H1 (cell line): Measurements from ENCODE around the gene UBL4B. TPM values are rescaled to one million over a fixed set of nuclear protein-coding genes. Genes with fewer than 3 reads are reported as not detected.

Source experiments
- CTCF ChIA-PET: fragments of 300-600 bp; sonication (Branson Sonifier 250); formaldehyde crosslinking; loops from one replicate; lab custom pipeline; 2021; ENCODE audit not compliant: partially characterized antibody; lab: Charles Lee
- POLR2A ChIA-PET: fragments of 300-600 bp; sonication (Branson Sonifier 250); formaldehyde crosslinking; loops from one replicate; lab custom pipeline; 2021; ENCODE audit warnings: inconsistent platforms; ENCODE audit not compliant: partially characterized antibody; lab: Charles Lee
- DNase-seq, 2 experiments: peaks; one replicate each; pipeline versions ENCODE4 v3.0.0 to v3.0.0-alpha.2; 2010 to 2022; ENCODE audit warnings: low spot score in 2 of 2, low read depth in 1 of 2, mixed read lengths in 1 of 2
- FAIRE-seq: peaks from 2 replicates; lab custom pipeline; 2011; peaks lifted over from hg19 to GRCh38; lab: Jason Lieb, UNC
- H2AFZ ChIP-seq: 2 replicates; pipeline ENCODE4 v1.8.1; 2012; ENCODE audit warnings: low read length, inconsistent platforms
- H2AK5ac ChIP-seq: 2 replicates; pipeline ENCODE4 v1.6.1; 2013; ENCODE audit warnings: low read depth, low read length
- H2BK120ac ChIP-seq: replicated peaks from 2 replicates; pipeline ENCODE3; 2013; ENCODE audit warnings: low read depth, low read length, inconsistent platforms
- H2BK12ac ChIP-seq: 2 replicates; pipeline ENCODE4 v1.6.1; 2013; ENCODE audit warnings: low read depth, low read length
- H2BK15ac ChIP-seq: 2 replicates; pipeline ENCODE4 v1.6.1; 2013; ENCODE audit warnings: low read length
- H2BK20ac ChIP-seq: 2 replicates; pipeline ENCODE4 v1.6.1; 2013; ENCODE audit warnings: low read length
- H2BK5ac ChIP-seq: 2 replicates; pipeline ENCODE4 v1.6.1; 2013; ENCODE audit warnings: low read depth, low read length
- H3K14ac ChIP-seq: 2 replicates; pipeline ENCODE4 v1.6.1; 2013; ENCODE audit warnings: inconsistent platforms; ENCODE audit not compliant: insufficient read length
- H3K18ac ChIP-seq: 2 replicates; pipeline ENCODE4 v1.6.1; 2013; ENCODE audit warnings: low read length; ENCODE audit errors: extremely low read depth
- H3K23ac ChIP-seq: 2 replicates; pipeline ENCODE4 v1.6.1; 2013; ENCODE audit warnings: inconsistent platforms; ENCODE audit not compliant: insufficient read length
- H3K23me2 ChIP-seq: 2 replicates; pipeline ENCODE4 v1.6.1; 2013; ENCODE audit warnings: low read depth, low read length
- H3K27ac ChIP-seq: 2 replicates; pipeline ENCODE4 v1.6.1; 2011; ENCODE audit warnings: low read depth, low read length, inconsistent platforms
- H3K27me3 ChIP-seq, 4 experiments: replicated peaks in 1 of 4; 1 replicate in 1 of 4; 2 replicates in 3 of 4; pipeline versions ENCODE4 v1.6.1 to v1.8.1; 2011 to 2013; ENCODE audit warnings: low read length in 3 of 4, mild to moderate bottlenecking in 3 of 4, inconsistent platforms in 2 of 4, mixed read lengths in 2 of 4, moderate library complexity in 1 of 4; ENCODE audit not compliant: control insufficient read depth in 3 of 4, insufficient read depth in 3 of 4; ENCODE audit errors: extremely low read depth in 1 of 4
- H3K36me3 ChIP-seq, 4 experiments: 2 replicates each; pipeline versions ENCODE4 v1.6.1 to v1.8.1; 2011 to 2013; ENCODE audit warnings: mild to moderate bottlenecking in 4 of 4, low read length in 3 of 4, moderate library complexity in 2 of 4, control low read depth in 1 of 4, inconsistent platforms in 1 of 4; ENCODE audit not compliant: insufficient read depth in 4 of 4, control insufficient read depth in 2 of 4
- H3K4ac ChIP-seq: replicated peaks from 2 replicates; pipeline ENCODE3; 2013; ENCODE audit warnings: low read length, low read depth, mixed read lengths, inconsistent platforms; ENCODE audit not compliant: insufficient read length
- H3K4me1 ChIP-seq, 4 experiments: replicated peaks in 1 of 4; 1 replicate in 1 of 4; 2 replicates in 3 of 4; pipeline versions ENCODE4 v1.6.1 to v1.8.1; 2011 to 2013; ENCODE audit warnings: low read length in 3 of 4, inconsistent platforms in 2 of 4, mixed read lengths in 1 of 4; ENCODE audit not compliant: insufficient read depth in 4 of 4, control insufficient read depth in 3 of 4
- H3K4me2 ChIP-seq, 2 experiments: 2 replicates each; pipeline versions ENCODE4 v1.6.1 to v1.8.1; 2011 to 2013; ENCODE audit warnings: low read depth in 2 of 2, low read length in 2 of 2, control low read depth in 1 of 2, inconsistent platforms in 1 of 2, mild to moderate bottlenecking in 1 of 2; ENCODE audit not compliant: insufficient read depth in 1 of 2
- H3K4me3 ChIP-seq, 4 experiments: fragments of 200-600, 300-600 bp in 1 of 4; sonication (generic), shearing (Covaris generic), sonication (Bioruptor Twin) in 1 of 4; 2 replicates each; pipeline versions ENCODE4 v1.5.1 to v1.8.1; 2011 to 2016; ENCODE audit warnings: low read length in 4 of 4, low read depth in 3 of 4, control low read depth in 2 of 4, inconsistent platforms in 2 of 4, mild to moderate bottlenecking in 2 of 4, mixed read lengths in 1 of 4, moderate library complexity in 1 of 4; ENCODE audit not compliant: insufficient read depth in 2 of 4; ENCODE audit errors: extremely low read depth in 1 of 4
- H3K56ac ChIP-seq: replicated peaks from 2 replicates; pipeline ENCODE3; 2013; ENCODE audit warnings: low read depth, mild to moderate bottlenecking, mixed read lengths, low read length, inconsistent platforms; ENCODE audit not compliant: insufficient read length
- H3K79me1 ChIP-seq: 2 replicates; pipeline ENCODE4 v1.6.1; 2013; ENCODE audit warnings: low read depth, low read length, control low read depth
- H3K79me2 ChIP-seq, 2 experiments: 2 replicates each; pipeline versions ENCODE4 v1.6.1 to v1.8.1; 2012 to 2013; ENCODE audit warnings: low read length in 2 of 2, mild to moderate bottlenecking in 2 of 2, inconsistent platforms in 1 of 2; ENCODE audit not compliant: insufficient read depth in 2 of 2, control insufficient read depth in 1 of 2
- H3K9ac ChIP-seq, 4 experiments: replicated peaks in 1 of 4; 1 replicate in 1 of 4; 2 replicates in 3 of 4; pipeline versions ENCODE4 v1.6.1 to v1.8.1; 2011 to 2013; ENCODE audit warnings: low read depth in 3 of 4, low read length in 3 of 4, control low read depth in 2 of 4, mild to moderate bottlenecking in 2 of 4, moderate library complexity in 2 of 4, inconsistent platforms in 1 of 4; ENCODE audit errors: extremely low read depth in 1 of 4
- H3K9me3 ChIP-seq, 2 experiments: 2 replicates each; pipeline versions ENCODE4 v1.6.1 to v1.8.1; 2012 to 2013; ENCODE audit warnings: mild to moderate bottlenecking in 2 of 2, moderate library complexity in 2 of 2, control low read depth in 1 of 2, inconsistent platforms in 1 of 2, low read depth in 1 of 2, low read length in 1 of 2, mixed read lengths in 1 of 2; ENCODE audit not compliant: insufficient read depth in 2 of 2
- H4K20me1 ChIP-seq, 2 experiments: replicated peaks in 1 of 2; 2 replicates each; pipeline versions ENCODE3 to v1.8.1; 2011 to 2013; ENCODE audit warnings: inconsistent platforms in 2 of 2, low read length in 2 of 2, mild to moderate bottlenecking in 1 of 2; ENCODE audit not compliant: insufficient read depth in 2 of 2, control insufficient read depth in 1 of 2
- H4K5ac ChIP-seq: 2 replicates; pipeline ENCODE4 v1.6.1; 2013; ENCODE audit warnings: low read length, low read depth, mixed read lengths, inconsistent platforms; ENCODE audit not compliant: insufficient read length
- H4K8ac ChIP-seq: 2 replicates; pipeline ENCODE4 v1.8.0; 2013; ENCODE audit warnings: mild to moderate bottlenecking, moderate library complexity, low read length, inconsistent platforms; ENCODE audit not compliant: insufficient read depth; ENCODE audit errors: extremely low read depth
- H4K91ac ChIP-seq: replicated peaks from 2 replicates; pipeline ENCODE3; 2013; ENCODE audit warnings: low read length, mixed read lengths, inconsistent platforms; ENCODE audit not compliant: insufficient read length
- NANOG ChIP-seq: IDR thresholded peaks from 2 replicates; pipeline ENCODE4 v1.6.1; 2011; ENCODE audit warnings: low read length, low read depth, mild to moderate bottlenecking, inconsistent platforms; ENCODE audit not compliant: insufficient read depth, poor library complexity, severe bottlenecking
- TAF1 ChIP-seq: IDR thresholded peaks from 2 replicates; pipeline ENCODE4 v1.6.1; 2011; ENCODE audit warnings: mild to moderate bottlenecking, low read depth, low read length
- WGBS, 2 experiments: shearing (Covaris generic) in 1 of 2; methylation state at CpG; one replicate each; pipeline versions ENCODE4 v1.1.6 to v1.1.7; 2013 to 2015; ENCODE audit warnings: low lambda C conversion rate in 2 of 2, mixed read lengths in 2 of 2, inconsistent platforms in 1 of 2, low coverage in 1 of 2, missing lambda C conversion rate in 1 of 2; ENCODE audit not compliant: insufficient replicate concordance in 2 of 2, insufficient coverage in 1 of 2, insufficient read length in 1 of 2; ENCODE audit errors: extremely low coverage in 1 of 2, missing lambda C conversion rate in 1 of 2; 5-methylcytosine and 5-hydroxymethylcytosine counted together
- polyA plus RNA-seq, 7 experiments: library from polyadenylated mRNA; depleted of rRNA in 3 of 7; stranded (reverse) in 5 of 7; unstranded in 2 of 7; fragments of >200 nt in 5 of 7; fragments of 200-250 nt in 2 of 7; gene quantifications; 1 replicate in 5 of 7; 2 replicates in 1 of 7; 4 replicates in 1 of 7; pipeline versions ENCODE4 v1.2.1 to v1.2.3, GENCODE V29; 2011 to 2013; ENCODE audit warnings: missing spikeins in 2 of 7, mixed read lengths in 2 of 7
- total RNA-seq: library from RNA; stranded (reverse); fragmentation: NEBNext Ultra II Directional; extraction: Animal tissue kit (Norgen Biotek cat#: 25700); gene quantifications from 2 replicates; pipeline ENCODE4 v1.2.1, GENCODE V29; 2021
- TF ChIP-seq, protein P1 (sequence below): IDR thresholded peaks from 2 replicates; pipeline ENCODE4 v1.6.1; 2011; ENCODE audit warnings: low read length, improper control_type of control experiment

Gene UBL4B
- total and polyA plus RNA-seq, 2 of the 8 experiments (the other 6 are each of a cell fraction or from before 2014, with no cell fraction given): 0.11 TPM; not detected in 1

- H3K36me3 ChIP-seq: peaks cover 0 to 5% (median 0%) of the 10 kb centered on the region in 4 experiments; a peak in 3 of 8 replicates
- H3K4me3 ChIP-seq: no peak overlapping the region
- H3K18ac ChIP-seq: no peak overlapping the region
- no peak overlapping the region for H3K56ac ChIP-seq
- 89% methylated on average over 16 of the region's 18 CpGs; no CpG with 5 or more reads in 1 of the 2 experiments for WGBS, 2 experiments
- no peak overlapping the region for H2BK20ac ChIP-seq
- no peaks in the 10 kb centered on the region for H3K79me1 ChIP-seq
- H3K23me2 ChIP-seq: peaks cover 7% of the 10 kb centered on the region; the same call in 1 of the 2 replicates
- H3K23ac ChIP-seq: no peak overlapping the region
- H3K9me3 ChIP-seq: no peaks in the 10 kb centered on the region; a peak in 1 of 4 replicates
- no peak overlapping the region for H2BK15ac ChIP-seq
- no peak overlapping the region for H2BK5ac ChIP-seq
- H4K5ac ChIP-seq: no peak overlapping the region
- ChIA-PET POLR2A (interaction anchor here (0.8 to 1.1 kb wide), 2 partner anchors 12 to 35 kb away, joined by 3 read pairs; no protein-coding TSS in a partner anchor), CTCF (interaction anchor here (0.6 to 52.4 kb wide), 9 partner anchors 11 to 1055 kb away, joined by 3 to 1450 read pairs (median 4); partner anchors contain the start of genes ALX3 and STRIP1)
- no peak overlapping the region for H3K4me2 ChIP-seq
- FAIRE-seq (no peak), DNase-seq (no peak)
- no peak overlapping the region for H3K14ac ChIP-seq
- no peak overlapping the region for H2AK5ac ChIP-seq
- peaks cover 41 to 54% (median 49%) of the 10 kb centered on the region in 4 experiments for H3K27me3 ChIP-seq
- no peaks in the 10 kb centered on the region for H3K79me2 ChIP-seq
- no peak overlapping the region for H2BK120ac ChIP-seq
- H3K9ac ChIP-seq: no peak overlapping the region
- H4K20me1 ChIP-seq: peaks cover 7 to 11% of the 10 kb centered on the region in 2 experiments
- no peak overlapping the region for H3K27ac ChIP-seq
- H3K4me1 ChIP-seq: peaks cover 0 to 24% (median 14%) of the 10 kb centered on the region in 4 experiments; a peak in 5 of 7 replicates
- H4K8ac ChIP-seq: no peak overlapping the region
- H3K4ac ChIP-seq: no peak overlapping the region
- TF ChIP-seq TAF1 (no peak), NANOG (no peak)
- TF ChIP-seq, protein P1, sequence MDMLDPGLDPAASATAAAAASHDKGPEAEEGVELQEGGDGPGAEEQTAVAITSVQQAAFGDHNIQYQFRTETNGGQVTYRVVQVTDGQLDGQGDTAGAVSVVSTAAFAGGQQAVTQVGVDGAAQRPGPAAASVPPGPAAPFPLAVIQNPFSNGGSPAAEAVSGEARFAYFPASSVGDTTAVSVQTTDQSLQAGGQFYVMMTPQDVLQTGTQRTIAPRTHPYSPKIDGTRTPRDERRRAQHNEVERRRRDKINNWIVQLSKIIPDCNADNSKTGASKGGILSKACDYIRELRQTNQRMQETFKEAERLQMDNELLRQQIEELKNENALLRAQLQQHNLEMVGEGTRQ: no peak
- H2AFZ ChIP-seq: no peak overlapping the region
- H2BK12ac ChIP-seq: no peak overlapping the region
- no peak overlapping the region for H4K91ac ChIP-seq
Measured at GRCh38 chr1:110064576-110065337, 47.5 kb upstream of the UBL4B start.
